SK-N-SH treated with all-trans-retinoic acid at 6 μM for 48 hours (cell line): ENCODE data around the gene MYDGF.

ENCODE experiments used
- ATAC-seq: fragments of 200-7000 bp; cut with Tn5 transposase; 3 replicates; pipeline ENCODE4 v1.9.1; 2020; ENCODE audit warnings: mild to moderate bottlenecking, moderate library complexity
- BACH2 ChIP-seq: fragments of 250-450 bp; sonication (Bioruptor Pico); IDR thresholded peaks from 2 replicates; pipeline ENCODE4 v1.9.0; 2021; ENCODE audit warnings: mild to moderate bottlenecking, borderline replicate concordance
- ESRRG ChIP-seq: fragments of 250-450 bp; sonication (Bioruptor Pico); IDR thresholded peaks from 2 replicates; pipeline ENCODE4 v1.6.1; 2021; ENCODE audit warnings: mild to moderate bottlenecking
- GLIS3 ChIP-seq: fragments of 250-450 bp; sonication (Bioruptor Pico); IDR thresholded peaks from 2 replicates; pipeline ENCODE4 v1.5.0; 2020; ENCODE audit warnings: mild to moderate bottlenecking, moderate library complexity
- ISL1 ChIP-seq: fragments of 250-450 bp; sonication (Bioruptor Pico); IDR thresholded peaks from 2 replicates; pipeline ENCODE4 v2.1.2; 2022; ENCODE audit warnings: mild to moderate bottlenecking, moderate library complexity
- OSR1 ChIP-seq: fragments of 250-450 bp; sonication (Bioruptor Pico); IDR thresholded peaks from 2 replicates; pipeline ENCODE4 v1.8.0; 2022; ENCODE audit warnings: moderate library complexity, mild to moderate bottlenecking, inconsistent platforms
- PPARA ChIP-seq: fragments of 250-450 bp; sonication (Bioruptor Pico); IDR thresholded peaks from 2 replicates; pipeline ENCODE4 v1.5.0; 2020; ENCODE audit warnings: mild to moderate bottlenecking, borderline replicate concordance
- RARB ChIP-seq: fragments of 250-450 bp; sonication (Bioruptor Pico); IDR thresholded peaks from 2 replicates; pipeline ENCODE4 v1.8.0; 2021; ENCODE audit warnings: mild to moderate bottlenecking, moderate library complexity
- SNAI2 ChIP-seq: fragments of 250-450 bp; sonication (Bioruptor Pico); IDR thresholded peaks from 2 replicates; pipeline ENCODE4 v1.5.0; 2020; ENCODE audit warnings: mild to moderate bottlenecking, moderate library complexity
- TOX ChIP-seq: fragments of 250-450 bp; sonication (Bioruptor Pico); IDR thresholded peaks from 2 replicates; pipeline ENCODE4 v1.8.0; 2021; ENCODE audit warnings: mild to moderate bottlenecking, moderate library complexity, borderline replicate concordance
- ZFP3 ChIP-seq: fragments of 250-450 bp; sonication (Bioruptor Pico); IDR thresholded peaks from 2 replicates; pipeline ENCODE4 v1.5.0; 2020; ENCODE audit warnings: mild to moderate bottlenecking, moderate library complexity
- ZFP30 ChIP-seq: fragments of 450-650 bp; formaldehyde crosslinking; IDR thresholded peaks from 2 replicates; pipeline ENCODE4 v1.5.0; 2022; ENCODE audit warnings: mild to moderate bottlenecking, moderate library complexity
- ZNF70 ChIP-seq: fragments of 450-650 bp; formaldehyde crosslinking; IDR thresholded peaks from 2 replicates; pipeline ENCODE4 v1.5.0; 2020; ENCODE audit warnings: mild to moderate bottlenecking, moderate library complexity
- ZNF8 ChIP-seq: fragments of 450-650 bp; formaldehyde crosslinking; IDR thresholded peaks from 2 replicates; pipeline ENCODE4 v1.5.0; 2020; ENCODE audit warnings: mild to moderate bottlenecking, moderate library complexity
- TF ChIP-seq, protein P1 (sequence below): fragments of 250-450 bp; sonication (Bioruptor Pico); IDR thresholded peaks from 2 replicates; pipeline ENCODE4 v1.5.1; 2020; ENCODE audit warnings: low read depth, mild to moderate bottlenecking, moderate library complexity
- TF ChIP-seq, protein P2 (sequence below): fragments of 250-450 bp; sonication (Bioruptor Pico); IDR thresholded peaks from 2 replicates; pipeline ENCODE4 v1.8.0; 2021; ENCODE audit warnings: low read depth, mild to moderate bottlenecking, moderate library complexity, borderline replicate concordance
- TF ChIP-seq, protein P3 (sequence below): fragments of 250-450 bp; sonication (Bioruptor Pico); IDR thresholded peaks from 2 replicates; pipeline ENCODE4 v1.5.0; 2020; ENCODE audit warnings: mild to moderate bottlenecking, moderate library complexity
- TF ChIP-seq, protein P4 (sequence below): fragments of 250-450 bp; sonication (Bioruptor Pico); IDR thresholded peaks from 2 replicates; pipeline ENCODE4 v1.8.0; 2020; ENCODE audit warnings: mild to moderate bottlenecking, moderate library complexity, borderline replicate concordance

MYDGF gene

DNA sequence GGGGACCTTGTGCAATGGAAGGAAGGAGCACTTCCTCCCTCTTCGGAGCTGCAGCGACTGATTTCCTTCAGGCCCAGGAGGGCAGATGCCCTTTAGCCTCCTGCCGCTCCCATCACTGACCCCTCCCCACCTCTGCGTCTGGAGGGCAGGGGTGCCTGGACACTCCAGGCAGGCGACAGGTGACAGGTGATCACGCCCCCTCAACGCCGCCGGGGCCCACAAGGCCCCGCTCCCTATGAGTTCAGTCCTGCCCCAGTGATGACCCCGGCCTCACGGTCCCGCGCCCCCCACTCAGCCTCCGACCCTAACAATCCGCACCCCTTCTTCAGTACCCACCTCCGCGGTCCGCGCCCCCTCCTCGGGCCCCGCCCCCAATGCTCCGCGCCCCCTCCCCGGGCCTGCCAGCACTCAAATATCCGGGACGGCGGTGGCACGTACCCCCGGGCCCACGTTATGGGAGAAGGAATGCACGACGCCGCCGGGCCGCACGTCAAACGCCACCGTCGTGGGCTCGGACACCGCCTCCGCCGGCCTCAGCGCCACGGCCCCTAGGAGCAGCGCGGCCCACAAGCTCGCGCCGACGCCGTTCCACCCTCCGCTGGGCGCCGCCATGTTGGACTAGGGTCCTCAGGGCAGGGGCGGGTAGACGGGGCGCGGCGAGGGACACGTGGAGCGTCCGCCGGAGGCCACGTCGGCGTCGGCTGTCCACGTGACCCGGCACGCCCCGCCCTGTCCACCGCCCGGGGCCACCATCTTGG, at the start of gene MYDGF:
TSS of gene MYDGF (minus strand) at position 620 of the 758 bp plus-strand sequence. CDS start at position 612, 8 bp downstream.
- TF ChIP-seq, protein P1, sequence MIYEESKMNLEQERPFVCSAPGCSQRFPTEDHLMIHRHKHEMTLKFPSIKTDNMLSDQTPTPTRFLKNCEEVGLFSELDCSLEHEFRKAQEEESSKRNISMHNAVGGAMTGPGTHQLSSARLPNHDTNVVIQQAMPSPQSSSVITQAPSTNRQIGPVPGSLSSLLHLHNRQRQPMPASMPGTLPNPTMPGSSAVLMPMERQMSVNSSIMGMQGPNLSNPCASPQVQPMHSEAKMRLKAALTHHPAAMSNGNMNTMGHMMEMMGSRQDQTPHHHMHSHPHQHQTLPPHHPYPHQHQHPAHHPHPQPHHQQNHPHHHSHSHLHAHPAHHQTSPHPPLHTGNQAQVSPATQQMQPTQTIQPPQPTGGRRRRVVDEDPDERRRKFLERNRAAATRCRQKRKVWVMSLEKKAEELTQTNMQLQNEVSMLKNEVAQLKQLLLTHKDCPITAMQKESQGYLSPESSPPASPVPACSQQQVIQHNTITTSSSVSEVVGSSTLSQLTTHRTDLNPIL (CRISPR knock-in tag) = no peak
- TF ChIP-seq SNAI2 (CRISPR knock-in tag) (no peak), ESRRG (no peak), TOX (no peak)
- TF ChIP-seq, protein P2, sequence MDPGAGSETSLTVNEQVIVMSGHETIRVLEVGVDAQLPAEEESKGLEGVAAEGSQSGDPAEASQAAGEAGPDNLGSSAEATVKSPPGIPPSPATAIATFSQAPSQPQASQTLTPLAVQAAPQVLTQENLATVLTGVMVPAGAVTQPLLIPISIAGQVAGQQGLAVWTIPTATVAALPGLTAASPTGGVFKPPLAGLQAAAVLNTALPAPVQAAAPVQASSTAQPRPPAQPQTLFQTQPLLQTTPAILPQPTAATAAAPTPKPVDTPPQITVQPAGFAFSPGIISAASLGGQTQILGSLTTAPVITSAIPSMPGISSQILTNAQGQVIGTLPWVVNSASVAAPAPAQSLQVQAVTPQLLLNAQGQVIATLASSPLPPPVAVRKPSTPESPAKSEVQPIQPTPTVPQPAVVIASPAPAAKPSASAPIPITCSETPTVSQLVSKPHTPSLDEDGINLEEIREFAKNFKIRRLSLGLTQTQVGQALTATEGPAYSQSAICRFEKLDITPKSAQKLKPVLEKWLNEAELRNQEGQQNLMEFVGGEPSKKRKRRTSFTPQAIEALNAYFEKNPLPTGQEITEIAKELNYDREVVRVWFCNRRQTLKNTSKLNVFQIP (CRISPR knock-in tag) = no peak
- TF ChIP-seq, protein P3, sequence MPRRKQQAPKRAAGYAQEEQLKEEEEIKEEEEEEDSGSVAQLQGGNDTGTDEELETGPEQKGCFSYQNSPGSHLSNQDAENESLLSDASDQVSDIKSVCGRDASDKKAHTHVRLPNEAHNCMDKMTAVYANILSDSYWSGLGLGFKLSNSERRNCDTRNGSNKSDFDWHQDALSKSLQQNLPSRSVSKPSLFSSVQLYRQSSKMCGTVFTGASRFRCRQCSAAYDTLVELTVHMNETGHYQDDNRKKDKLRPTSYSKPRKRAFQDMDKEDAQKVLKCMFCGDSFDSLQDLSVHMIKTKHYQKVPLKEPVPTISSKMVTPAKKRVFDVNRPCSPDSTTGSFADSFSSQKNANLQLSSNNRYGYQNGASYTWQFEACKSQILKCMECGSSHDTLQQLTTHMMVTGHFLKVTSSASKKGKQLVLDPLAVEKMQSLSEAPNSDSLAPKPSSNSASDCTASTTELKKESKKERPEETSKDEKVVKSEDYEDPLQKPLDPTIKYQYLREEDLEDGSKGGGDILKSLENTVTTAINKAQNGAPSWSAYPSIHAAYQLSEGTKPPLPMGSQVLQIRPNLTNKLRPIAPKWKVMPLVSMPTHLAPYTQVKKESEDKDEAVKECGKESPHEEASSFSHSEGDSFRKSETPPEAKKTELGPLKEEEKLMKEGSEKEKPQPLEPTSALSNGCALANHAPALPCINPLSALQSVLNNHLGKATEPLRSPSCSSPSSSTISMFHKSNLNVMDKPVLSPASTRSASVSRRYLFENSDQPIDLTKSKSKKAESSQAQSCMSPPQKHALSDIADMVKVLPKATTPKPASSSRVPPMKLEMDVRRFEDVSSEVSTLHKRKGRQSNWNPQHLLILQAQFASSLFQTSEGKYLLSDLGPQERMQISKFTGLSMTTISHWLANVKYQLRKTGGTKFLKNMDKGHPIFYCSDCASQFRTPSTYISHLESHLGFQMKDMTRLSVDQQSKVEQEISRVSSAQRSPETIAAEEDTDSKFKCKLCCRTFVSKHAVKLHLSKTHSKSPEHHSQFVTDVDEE = no peak
- TF ChIP-seq, protein P4, sequence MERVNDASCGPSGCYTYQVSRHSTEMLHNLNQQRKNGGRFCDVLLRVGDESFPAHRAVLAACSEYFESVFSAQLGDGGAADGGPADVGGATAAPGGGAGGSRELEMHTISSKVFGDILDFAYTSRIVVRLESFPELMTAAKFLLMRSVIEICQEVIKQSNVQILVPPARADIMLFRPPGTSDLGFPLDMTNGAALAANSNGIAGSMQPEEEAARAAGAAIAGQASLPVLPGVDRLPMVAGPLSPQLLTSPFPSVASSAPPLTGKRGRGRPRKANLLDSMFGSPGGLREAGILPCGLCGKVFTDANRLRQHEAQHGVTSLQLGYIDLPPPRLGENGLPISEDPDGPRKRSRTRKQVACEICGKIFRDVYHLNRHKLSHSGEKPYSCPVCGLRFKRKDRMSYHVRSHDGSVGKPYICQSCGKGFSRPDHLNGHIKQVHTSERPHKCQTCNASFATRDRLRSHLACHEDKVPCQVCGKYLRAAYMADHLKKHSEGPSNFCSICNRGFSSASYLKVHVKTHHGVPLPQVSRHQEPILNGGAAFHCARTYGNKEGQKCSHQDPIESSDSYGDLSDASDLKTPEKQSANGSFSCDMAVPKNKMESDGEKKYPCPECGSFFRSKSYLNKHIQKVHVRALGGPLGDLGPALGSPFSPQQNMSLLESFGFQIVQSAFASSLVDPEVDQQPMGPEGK (CRISPR knock-in tag) = no peak
- peak; percentile 98 for ATAC-seq

- no peak for ATAC-seq
These were observed 49.3 kb upstream of the MYDGF start for GRCh38 chr19:4719499-4719866.

GRCh38 chr19:4717966-4718701, 48.0 kb upstream of the MYDGF start:
- ATAC-seq = no peak
- no peak for TF ChIP-seq ISL1
- no peak for TF ChIP-seq ZNF70 (CRISPR knock-in tag)
- TF ChIP-seq ESRRG = no peak
- no peak for TF ChIP-seq ZFP30 (CRISPR knock-in tag)
- TF ChIP-seq BACH2 = no peak
- TF ChIP-seq OSR1 (CRISPR knock-in tag) = no peak
- TF ChIP-seq ZNF8 (CRISPR knock-in tag) = no peak

More at GRCh38 chr19:4719499-4719866, 49.3 kb upstream of the MYDGF start:
- TF ChIP-seq GLIS3 (CRISPR knock-in tag) = no peak
- TF ChIP-seq PPARA (CRISPR knock-in tag) = no peak
- TF ChIP-seq, protein P1 (CRISPR knock-in tag) = no peak
- no peak for TF ChIP-seq ZFP3

DNA sequence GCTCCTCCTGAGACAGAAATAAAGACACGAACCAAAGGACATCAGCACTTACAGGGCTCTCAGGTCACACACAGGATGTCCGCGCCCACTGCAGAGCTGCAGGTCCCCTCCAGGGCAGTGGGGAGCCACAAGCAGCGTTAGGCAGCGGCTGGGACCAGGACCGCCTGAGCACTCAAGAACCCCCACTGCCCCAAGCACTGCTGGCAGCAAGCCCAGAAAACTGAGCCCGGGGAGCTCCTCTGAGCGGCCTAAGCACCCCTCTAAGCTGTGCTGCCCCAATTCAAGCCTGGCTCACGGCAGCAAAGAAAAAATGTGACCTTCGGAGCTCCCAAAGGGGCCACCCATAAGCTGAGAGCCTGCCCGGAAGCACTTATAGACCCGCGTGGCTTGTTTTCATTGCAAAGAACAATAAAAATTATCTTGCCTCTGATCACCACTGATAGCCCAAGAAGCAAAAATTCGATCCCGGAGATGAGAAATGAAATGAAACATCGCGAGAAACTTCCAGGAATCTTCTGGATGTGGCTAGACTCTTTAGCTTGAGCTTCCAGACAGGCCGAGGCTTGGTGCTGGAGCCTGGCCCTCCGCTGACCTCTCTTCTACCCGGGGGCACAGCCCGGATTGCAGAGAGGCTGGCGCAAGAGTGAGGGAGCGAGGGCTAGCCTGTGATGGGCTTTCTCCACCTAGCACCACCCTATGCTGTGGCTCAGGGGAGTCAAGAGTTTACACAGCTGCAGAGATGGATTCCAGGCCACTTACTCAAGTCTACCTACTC, 47.2 kb upstream of the MYDGF start:
- ATAC-seq = no peak
- TF ChIP-seq RARB (no peak), OSR1 (CRISPR knock-in tag) (no peak)
